Daoy (cell line): ENCODE results near the gene UBN1. TPM values are rescaled to one million over a fixed set of nuclear protein-coding genes. Genes with fewer than 3 reads are reported as not detected.

Source experiments
- DNase-seq: peaks from one replicate; pipeline ENCODE4 v3.0.0-alpha.2; 2015; ENCODE audit warnings: low read depth
- total RNA-seq: library from RNA; depleted of rRNA; stranded (reverse); fragments of >200 nt; shearing (Covaris generic); gene quantifications from 2 replicates; pipeline ENCODE4 v1.2.3, GENCODE V29; 2014

Gene UBN1
- total RNA-seq, 1 experiment from 2014 or later, result 19.9 TPM

DNA sequence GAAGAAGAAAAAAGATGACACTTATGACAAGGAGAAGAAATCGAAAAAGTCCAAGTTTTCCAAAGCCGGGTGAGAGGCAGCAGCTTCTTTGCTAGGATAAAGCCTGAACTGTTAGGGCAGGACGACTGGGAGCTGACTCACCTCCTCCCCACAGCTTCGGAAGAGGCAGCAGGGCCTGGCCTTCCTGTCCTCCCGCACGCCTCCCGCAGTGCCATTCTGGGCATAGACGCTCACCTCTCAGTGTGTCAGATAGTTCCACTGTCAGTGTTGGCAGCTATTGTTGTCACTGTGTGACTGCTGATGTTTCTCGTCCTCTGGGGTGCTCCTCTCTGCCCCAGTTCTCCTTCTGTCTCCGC lies 12.6 kb downstream of the UBN1 start:
- peak; percentile 70 for DNase-seq

DNA sequence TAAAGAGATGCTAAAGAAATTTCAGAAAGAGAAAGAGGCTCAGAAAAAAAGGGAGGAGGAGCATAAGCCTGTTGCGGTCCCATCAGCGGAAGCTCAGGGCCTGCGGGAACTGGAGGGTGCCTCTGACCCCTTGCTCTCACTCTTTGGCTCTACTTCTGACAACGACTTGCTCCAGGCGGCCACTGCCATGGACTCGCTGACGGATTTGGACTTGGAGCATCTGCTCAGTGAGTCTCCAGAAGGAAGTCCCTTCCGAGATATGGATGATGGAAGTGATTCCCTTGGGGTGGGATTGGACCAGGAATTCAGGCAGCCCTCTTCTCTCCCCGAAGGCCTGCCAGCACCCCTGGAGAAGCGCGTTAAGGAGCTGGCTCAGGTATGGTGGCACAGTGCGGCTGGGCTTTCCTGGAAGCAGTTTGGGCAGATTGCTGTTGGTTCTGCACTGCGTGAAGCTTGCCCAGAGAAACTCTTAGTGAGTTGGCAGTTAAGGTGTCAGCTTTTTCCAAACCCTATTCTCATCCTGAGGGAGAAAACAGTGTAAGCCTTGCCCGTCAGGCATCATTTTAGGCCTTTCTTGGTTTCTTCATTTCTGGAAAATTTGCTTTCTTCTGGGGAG lies 13.6 kb downstream of the UBN1 start:
- DNase-seq, result no peak

DNA sequence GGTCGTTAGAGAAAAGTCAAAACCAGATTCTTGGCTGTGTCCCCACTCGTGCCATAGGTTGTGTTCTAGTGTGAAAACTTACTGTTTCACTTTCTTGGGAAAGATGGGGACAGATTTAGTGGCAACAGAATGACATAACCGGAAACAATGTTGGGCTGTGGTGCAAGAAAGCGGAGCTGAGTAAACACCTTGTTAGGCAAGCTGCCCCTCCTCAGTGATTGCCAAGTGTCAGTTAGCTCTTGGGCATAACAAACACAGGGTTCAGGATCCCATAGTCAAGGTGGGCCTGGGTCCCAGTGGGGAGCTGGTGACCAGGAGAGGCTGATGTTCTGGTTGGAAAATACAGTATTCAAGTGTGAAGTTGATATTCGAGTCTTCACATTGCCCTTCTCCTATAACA lies 15.4 kb downstream of the UBN1 start:
- peak; percentile 29 for DNase-seq

DNA sequence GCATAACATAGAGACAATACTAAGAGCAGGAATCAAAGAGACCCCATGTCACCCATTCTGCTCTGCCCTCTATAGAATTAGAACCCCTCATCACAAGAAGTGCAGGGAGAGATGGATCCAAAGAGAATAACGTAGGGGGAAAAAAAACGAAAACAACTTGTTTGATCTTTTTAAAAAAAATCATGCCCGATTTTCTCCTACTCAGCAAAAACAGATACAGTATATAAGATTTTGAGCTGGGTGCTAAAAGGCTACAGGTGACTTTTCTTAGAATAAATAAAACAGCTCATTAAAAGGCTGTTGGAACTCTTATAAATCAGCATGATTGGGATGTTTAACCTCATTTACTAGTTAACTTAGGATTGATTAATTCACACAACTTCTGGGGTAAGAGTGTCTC lies 17.4 kb downstream of the UBN1 start:
- no peak for DNase-seq

DNA sequence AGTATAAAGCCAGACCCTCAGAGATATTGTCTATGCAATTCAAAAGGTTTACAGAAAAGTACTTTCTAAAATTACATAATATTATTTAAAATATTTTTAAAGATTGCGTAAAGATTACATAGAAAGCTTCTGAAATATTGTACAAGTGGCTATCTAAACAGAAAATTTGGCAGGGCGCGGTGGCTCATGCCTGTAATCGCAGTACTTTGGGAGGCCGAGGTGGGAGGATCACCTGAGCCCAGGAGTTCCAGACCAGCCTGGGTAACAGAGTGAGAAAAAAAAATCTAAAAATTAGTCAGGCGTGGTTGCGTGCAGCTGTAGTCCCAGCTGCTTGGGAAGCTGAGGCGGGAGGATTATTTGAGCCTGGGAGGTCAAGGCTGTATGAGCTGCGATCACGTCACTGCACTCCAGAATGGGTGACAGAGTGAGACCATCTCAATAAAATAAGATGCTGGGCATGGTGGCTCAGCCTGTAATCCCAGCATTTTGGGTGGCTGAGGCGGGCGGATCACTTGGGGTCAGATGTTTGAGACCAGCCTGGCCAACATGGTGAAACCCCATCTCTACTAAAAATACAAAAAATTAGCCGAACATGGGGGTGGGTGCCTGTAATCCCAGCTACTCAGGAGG lies 18.1 kb downstream of the UBN1 start:
- no peak for DNase-seq

DNA sequence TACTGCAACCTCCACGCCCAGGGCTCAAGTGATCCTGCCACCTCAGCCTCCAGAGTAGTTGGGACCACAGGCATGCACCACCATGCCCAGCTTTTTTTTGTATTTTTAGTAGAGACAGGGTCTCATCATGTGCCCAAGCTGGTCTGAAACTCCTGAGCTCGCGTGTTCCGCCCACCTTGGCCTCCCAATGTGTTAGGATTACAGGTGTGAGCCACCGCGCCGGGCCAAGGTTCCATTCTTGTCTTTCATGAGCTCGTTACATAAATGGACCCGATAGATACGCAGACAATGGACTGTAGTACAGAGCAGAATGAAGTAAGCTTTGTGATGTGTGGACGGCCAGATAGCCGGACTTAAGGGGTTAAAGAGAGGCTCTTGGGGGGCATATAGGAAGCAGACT lies 19.3 kb downstream of the UBN1 start:
- no peak for DNase-seq

DNA sequence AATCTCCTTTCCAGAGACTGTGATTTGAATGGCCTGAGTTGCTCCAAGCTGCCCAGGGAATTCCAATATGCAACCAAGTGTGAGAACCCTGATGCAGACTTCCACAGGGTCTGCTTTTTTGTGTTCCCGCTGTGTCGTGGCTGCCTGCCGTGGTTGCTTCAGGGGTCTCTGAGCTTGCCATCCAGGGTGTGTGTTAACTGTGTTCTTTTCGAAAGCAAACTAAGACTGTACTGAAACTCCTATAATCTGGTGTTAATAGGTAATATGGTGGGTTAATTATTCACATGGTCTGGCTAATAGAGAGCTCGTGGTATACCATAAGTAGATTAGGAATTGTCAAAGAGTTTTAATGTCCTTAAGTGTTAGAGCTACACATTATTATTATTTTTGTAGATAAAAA lies 20.7 kb downstream of the UBN1 start:
- DNase-seq, result no peak

DNA sequence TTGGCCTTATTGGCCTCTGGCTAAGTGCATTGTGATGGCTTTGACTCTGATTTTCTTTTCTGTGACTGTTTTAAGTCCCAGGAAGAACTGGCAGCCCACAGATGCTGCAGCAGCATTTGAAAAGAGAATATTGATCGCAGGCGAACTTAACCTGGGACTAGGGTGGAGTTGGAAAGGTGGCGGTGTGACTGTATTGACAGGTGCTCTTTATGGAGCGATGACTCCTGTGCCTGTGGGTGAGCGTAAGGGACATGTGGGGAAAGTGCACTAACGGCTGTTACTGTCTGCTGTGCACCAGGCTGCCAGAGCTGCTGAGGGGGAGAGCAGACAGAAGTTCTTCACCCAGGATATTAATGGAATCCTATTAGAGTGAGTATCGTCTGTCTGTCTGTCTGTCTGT lies 21.3 kb downstream of the UBN1 start:
- no peak for DNase-seq

DNA sequence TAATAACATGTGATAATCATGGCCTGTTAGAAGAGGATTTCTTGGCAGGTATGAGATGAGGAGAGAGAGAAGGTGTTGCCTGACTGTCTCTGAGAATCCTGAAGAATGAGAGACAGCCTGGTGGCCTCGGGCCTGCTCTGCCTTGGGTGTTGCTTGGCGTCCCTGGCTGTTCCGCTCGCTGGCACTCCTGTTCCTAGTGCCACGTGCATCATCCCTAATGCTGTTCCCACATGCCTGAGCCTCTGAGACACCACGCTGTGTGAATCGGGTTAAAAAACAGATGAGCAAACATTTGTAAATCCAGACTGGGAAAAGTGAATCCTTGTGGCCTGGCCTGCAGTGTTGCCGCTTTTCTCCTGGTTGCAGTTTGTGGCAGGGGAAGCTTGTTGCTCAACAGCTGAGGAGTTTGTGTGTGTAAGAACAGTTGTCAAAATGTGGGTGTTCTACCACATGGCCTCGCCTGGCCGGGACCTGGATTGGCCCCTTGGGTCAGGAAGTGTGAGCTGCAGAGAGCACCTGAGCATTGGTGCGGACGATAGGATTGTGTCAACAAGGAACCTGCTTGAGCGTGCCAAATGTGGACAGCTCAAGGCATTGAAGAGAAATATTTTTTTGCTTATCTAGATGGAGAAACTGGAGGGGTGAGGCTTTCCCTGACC lies 22.0 kb downstream of the UBN1 start:
- DNase-seq, result no peak

DNA sequence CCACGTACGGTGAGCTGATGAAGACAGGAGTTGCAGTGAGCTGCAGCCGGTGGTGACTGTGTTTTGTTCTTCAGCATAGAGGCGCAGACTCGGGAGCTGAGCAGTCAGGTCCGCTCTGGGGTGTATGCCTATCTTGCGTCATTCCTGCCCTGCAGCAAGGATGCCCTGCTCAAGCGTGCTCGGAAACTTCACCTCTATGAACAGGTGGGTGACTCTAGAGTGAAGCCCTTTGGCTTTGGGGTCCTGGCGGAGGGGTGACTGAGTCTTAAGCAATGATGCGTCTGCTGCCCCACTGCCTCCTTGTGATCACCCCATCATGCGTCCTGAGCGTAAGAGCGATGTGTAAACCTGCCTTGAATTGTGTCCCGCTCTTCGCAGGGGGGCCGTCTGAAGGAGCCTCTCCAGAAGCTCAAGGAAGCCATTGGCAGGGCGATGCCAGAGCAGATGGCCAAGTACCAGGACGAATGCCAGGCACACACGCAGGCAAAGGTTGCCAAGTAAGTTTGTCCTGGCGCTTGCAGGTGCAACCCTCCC lies 22.9 kb downstream of the UBN1 start:
- DNase-seq, result no peak

DNA sequence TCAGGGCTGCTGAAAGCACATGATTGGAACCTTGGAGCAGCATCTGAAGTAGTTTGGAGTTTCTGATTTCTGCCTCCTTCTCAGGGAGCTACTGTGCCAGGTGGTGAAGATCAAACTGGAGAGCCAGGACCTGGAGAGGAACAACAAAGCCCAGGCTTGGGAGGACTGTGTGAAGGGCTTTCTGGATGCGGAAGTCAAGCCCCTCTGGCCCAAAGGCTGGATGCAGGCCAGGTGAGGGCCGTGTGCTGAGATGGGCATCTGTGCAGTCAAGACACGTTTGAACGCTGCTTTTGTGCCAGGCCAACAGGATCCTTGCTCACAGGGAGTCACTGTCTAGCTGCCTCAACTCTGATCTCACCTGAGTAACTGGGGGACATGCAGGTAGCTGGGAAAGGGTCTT lies 23.8 kb downstream of the UBN1 start:
- no peak for DNase-seq

DNA sequence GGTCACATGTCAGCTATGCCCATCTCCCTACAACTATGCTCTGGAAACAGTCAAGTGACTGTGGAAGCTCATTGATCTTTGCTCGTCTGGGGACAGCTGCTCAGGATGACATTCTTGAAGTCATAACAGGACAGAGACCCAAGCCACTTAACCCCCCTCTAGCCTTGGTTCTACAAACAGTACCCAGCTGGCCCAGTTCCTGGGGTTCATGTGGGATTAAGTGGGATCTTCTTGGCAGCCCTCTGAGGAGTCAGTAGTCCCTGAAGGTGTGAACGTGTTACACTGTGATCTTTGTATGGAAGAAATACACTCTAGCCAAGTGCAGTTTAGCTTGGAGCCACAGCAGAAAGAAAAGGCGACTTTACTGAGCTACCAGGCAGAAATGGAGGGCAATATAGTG lies 25.8 kb downstream of the UBN1 start:
- DNase-seq, result no peak

DNA sequence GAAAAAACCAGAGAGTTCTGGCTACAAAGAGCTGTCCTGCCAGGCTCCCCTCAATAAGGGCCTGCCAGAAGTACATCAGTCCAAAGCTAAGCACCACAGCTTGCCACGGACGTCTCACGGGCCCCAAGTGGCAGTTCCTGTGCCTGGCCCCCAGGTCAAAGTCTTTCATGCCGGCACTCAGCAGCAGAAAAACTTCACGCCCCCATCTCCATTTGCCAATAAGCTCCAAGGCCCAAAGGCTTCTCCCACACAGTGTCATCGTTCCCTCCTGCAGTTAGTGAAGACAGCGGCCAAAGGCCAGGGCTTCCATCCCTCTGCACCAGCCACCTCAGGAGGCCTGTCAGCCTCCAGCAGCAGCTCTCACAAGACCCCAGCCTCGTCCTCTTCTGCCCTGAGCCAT lies 27.4 kb downstream of the UBN1 start:
- DNase-seq, result no peak

DNA sequence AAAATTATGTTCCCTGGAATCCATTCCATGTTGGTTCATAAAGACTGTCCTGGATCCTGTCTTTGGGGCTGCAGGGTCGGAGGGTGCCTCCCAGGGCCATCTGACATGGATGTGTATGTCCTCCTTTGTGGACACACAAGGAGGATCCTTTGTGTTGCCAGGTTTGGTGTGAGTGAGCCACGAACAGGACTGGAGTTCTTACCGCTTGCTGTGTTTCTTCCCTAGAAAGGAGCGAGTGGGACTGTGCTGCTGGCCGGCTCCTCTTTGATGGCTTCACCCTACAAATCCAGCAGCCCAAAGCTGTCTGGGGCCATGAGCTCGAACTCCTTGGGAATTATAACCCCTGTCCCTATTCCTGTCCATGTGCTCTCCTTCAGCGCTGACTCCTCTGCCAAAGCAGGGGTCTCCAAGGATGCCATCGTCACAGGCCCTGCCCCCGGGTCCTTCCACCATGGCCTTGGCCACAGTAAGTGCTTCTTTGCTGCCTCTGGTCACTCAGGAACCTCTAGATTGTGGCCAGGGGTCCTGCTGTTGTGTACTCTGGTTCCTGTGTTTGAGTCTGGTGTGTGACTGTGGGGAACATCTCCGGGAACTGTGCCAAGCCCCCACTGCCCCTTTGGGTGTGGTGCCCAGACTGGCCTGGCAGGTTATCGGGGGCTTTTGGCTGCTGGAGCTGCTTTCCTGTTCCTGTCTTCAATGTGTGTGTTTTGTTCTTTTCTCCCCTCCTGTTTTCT lies 29.5 kb downstream of the UBN1 start:
- DNase-seq, result no peak

DNA sequence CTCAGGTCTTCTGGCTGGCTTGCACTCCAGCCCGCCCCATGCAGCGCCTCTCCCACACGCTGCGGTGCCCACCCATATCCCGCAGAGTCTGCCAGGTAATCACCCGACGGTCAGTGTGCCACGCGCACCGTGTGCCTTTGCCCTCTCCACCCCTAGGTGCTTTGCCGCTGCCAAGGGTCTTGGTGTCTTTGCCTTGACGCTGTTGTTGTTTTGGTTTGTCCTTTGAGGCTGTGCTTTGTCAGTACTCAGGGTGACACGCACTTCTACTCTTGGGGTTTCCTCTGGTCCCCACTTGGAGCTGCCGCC lies 30.1 kb downstream of the UBN1 start:
- no peak for DNase-seq

DNA sequence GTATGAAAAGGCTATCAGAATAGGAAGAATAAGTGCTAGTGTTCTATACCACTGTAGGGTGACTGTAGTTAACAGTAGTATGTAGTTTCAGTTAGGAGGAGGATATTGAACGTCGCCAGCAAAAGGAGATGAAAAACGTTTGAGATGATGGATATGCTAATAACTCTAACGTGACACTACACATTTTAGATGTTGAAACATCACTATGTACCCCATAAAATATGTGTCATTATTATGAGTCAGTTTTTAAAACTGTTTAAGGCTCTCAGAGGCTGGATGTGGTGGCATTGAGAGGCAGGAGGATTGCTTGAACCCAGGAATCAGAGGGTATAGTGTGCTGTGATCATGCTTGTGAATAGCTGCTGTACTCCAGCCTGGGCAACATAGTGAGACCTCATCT lies 31.8 kb downstream of the UBN1 start:
- no peak for DNase-seq

DNA sequence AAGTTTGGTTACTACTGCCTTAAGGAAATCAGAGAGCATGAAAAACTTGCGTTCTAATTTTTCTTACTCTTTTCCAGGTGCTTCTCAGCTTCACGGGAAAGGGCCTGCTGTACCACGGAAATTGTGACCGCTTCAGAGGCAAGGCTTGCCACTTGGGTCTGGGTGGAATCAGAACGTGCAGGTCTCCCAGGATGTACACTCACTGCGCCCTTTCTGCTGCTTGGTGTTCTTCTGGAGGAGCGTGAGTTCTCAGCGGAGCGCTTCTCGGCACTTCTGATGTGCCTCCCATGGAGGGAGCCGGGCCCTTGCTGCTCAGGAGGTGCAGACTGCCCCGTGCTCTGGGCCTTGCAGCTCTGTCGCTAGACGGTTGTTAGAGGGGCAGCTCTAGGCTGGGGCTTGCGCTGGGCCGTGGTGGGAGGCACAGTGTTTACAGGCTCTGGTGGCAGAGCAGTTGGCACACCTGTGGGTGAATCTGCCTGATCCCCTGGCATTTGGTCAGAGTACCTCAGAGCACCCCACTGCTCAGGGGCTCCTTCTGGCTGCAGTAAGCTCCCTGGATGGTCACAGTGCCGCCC lies 32.8 kb downstream of the UBN1 start:
- DNase-seq, result no peak

DNA sequence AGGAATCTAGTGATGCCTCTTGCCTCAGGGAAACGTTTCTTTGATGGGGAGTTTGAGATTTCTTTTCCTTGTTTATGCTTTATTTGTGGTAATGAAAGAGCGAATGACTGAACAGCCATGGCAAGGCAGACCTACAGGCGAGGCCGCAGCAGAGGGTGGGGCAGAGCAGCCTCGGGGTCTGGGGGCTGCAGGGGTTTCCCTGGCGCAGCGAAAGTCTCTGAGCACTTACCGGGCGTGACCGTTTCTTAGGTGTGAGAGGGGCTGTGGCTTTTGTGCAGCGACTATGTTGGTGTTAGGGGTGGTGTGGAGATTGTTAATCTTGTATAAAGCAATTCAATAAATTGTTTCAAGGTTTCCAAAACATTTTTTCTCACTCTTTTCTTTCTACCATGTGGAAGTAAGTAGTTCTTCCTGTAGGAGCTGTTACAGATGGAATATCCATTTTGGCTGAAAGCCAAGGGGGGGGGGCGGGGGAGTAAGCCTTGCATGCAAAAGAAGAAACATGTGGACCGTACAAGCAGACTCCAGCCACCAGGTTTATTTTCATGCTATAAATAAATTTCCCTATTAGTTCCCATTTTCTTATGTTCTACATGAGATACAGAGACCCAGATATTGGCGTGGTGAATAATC lies 34.8 kb downstream of the UBN1 start:
- no peak for DNase-seq

DNA sequence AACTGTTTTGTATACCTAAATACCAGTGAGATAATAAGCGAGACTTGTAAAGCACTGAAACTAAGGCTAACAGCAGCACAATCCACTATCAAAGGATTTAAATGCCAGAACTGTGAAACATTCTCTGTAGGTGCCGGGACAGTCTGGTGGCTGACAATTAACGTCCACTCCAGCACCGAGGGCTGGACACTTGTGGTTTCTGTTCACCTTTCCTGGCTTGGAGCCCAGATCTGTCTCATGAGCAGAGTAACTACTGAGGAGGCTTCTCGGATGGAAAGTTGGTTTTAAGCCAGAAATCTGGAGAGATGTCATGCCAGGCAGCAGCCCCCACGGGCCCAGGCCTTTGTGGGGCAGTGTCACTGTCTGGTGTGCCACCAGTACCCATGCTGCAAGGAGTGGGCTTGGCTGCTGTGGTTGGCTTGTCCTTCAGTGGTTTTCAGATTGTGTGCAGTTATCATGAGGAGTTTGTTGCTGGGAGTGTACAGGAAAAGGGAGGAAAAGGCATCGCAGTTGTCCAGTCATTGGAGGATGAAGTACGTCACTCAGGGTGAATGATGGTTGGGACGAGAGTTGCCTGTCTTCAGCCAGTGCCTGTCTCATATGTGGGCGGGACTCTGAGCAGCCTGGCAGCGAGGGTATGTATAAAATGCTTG lies 35.5 kb downstream of the UBN1 start:
- DNase-seq, result peak; percentile 62

DNA sequence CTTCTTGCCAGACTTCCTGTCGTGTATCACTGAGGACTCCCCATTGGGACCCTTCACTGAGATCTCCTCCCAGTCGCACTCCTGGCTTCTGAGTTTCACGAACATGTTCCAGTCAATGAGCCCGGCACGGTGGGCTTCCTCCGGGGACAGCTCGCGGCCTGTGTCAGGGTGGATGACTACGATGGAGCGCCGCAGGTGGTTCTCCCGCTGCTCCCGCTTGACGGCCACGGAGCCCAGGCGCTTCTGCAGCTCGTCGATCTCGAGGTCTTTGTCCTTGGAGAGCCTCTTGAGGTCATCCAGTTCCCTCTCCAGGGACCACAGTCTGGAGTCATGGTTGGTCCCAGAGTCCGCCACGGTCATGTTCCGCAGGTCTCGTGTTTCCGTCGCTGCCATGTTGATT lies 36.2 kb downstream of the UBN1 start:
- no peak for DNase-seq

DNA sequence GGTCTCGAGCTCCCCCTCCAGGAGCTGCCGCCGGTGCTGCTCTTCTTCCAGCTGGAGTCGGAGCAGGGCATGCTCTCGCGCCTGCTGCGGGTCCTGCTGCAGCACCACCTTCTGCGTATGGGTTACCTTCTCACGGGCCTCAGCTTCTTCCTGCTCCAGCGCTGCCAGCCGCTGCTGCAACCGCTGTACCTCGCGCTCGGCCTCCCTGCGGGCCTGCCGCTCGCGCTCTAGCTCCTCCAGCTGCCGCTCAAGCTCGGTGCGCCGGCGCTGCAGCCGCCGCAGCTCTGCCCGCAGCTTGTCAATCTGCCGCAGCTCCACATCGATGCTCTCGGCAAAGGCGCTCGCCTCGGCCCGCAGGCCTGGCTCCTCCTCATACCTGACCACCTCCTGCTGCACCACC lies 36.9 kb downstream of the UBN1 start:
- DNase-seq, result no peak
